Heart left ventricle (tissue), 13 donors: ENCODE data around the gene MYO1C.

Experiments
- POLR2A ChIP-seq, 2 donors: fragments of 450-650 bp; IDR thresholded peaks; one replicate each; pipeline ENCODE4 v1.6.1; 2017; ENCODE audit warnings: antibody characterized with exemption in 2 of 2, mild to moderate bottlenecking in 2 of 2, moderate library complexity in 2 of 2
- TF ChIP-seq, protein P1 (sequence below), 12 donors: fragments of 200-600 bp; sonication (generic) in 4 of 12; IDR thresholded peaks; one replicate each; pipeline versions ENCODE4 v1.5.0 to v1.8.0; 2018 to 2022; ENCODE audit warnings: antibody characterized with exemption in 12 of 12, mild to moderate bottlenecking in 5 of 12
- donor health status: ischemic (EF 13 %, LVEDD 7.1; RV severe dilation, severe dysfunction).
- donor health status: DM: no; HTN: yes; CAD: no.
- donor health status: DM: no; HTN: no; CAD: no.
- donor health status: ischemic (EF 25% LVEDD 6.9; RV normal size, moderate dysfunction).
- donor health status: ischemic (EF 25% LVEDD 5.7; RV mildly dilated, moderate dysfunction).
- donor health status: ischemic (EF 35%, LVEDD 5.7; RV mildly dilated, moderate dysfunction).
- donor health status: nonischemic (EF 11% LVEDD 7.7; RV severe dilation, severe dysfunction).
- donor health status: DM: yes; HTN: yes; CAD: no.
- donor health status: PGD.
- donor health status: ischemic (EF 29% LVEDD 5.4; RV normal size, mild dysfunction).
- donor health status: nonischemic (EF 23%, LVEDD 6.1; RV moderate dilation, normal function).

DNA sequence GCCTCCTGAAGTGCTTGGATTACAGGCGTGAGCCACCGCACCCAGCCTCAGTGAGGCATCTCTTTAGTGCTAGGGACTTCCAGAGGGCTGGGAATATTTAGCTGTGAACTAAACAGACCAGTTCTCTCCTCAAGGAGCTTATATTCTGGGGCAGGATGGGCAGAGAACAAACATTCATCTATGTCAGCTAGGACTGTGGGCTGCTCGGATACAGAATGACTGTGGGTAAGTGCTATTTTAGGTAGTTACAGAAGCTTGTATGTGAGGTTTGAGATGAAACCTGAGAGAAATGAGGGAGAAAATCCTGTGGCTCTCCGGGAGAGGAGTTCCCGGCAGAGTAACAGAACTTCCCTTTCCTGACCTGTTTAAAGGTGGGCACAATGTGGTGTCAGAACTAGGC, 30.1 kb upstream of the MYO1C start:
- TF ChIP-seq, protein P1, sequence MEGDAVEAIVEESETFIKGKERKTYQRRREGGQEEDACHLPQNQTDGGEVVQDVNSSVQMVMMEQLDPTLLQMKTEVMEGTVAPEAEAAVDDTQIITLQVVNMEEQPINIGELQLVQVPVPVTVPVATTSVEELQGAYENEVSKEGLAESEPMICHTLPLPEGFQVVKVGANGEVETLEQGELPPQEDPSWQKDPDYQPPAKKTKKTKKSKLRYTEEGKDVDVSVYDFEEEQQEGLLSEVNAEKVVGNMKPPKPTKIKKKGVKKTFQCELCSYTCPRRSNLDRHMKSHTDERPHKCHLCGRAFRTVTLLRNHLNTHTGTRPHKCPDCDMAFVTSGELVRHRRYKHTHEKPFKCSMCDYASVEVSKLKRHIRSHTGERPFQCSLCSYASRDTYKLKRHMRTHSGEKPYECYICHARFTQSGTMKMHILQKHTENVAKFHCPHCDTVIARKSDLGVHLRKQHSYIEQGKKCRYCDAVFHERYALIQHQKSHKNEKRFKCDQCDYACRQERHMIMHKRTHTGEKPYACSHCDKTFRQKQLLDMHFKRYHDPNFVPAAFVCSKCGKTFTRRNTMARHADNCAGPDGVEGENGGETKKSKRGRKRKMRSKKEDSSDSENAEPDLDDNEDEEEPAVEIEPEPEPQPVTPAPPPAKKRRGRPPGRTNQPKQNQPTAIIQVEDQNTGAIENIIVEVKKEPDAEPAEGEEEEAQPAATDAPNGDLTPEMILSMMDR (IDR thresholded peaks at IDR 0.05), result no peak
- no peak for TF ChIP-seq POLR2A (IDR thresholded peaks at IDR 0.05)
